ENCODE data around the gene FGF12.

The FGF12 gene

GRCh38 chr3:192307631-192308030 is 419.7 kb downstream of the FGF12 start:
- Histone ChIP-seq H3K4me3 (no peak overlapping the region), H3K9ac (no peak overlapping the region), H3K4me2 (peak overlapping the region in 3 of 11 experiments; percentile 38 to 68 (median 45); a peak in 4 of 22 replicates), H3K4me1 (peaks cover 0 to 10% (median 0%) of the 10 kb centered on the region in 10 experiments; a peak in 6 of 20 replicates), H4K20me1 (no peaks in the 10 kb centered on the region), H3K36me3 (no peaks in the 10 kb centered on the region), H3K27me3 (no peaks in the 10 kb centered on the region), H3K27ac (no peak overlapping the region), H3K9me3 (replicated peaks in 1 of 11) (no peaks in the 10 kb centered on the region)
- no peak for TF ChIP-seq Cebpa-rat (IDR thresholded peaks at IDR 0.05)

DNA sequence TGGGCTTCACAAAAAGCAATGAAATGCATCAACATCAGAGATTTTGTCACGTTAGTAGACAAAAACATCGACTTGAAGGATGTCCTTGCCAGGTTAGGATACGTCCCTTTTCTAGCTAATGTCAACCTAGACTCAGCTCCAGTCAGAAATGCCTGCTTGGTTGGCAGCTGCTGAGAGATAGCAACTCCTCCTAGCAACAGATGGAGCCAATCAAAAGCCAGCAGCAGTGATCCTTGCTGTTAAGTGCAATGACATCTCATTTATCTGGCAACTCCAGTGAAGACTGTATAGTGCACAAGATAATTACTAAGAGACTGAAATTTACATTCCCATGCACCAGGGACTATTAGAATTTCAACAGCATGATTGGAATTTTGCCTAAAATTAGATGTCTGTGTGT is 424.1 kb downstream of the FGF12 start:
- no peaks in the 10 kb centered on the region for H4K20me1 ChIP-seq
- TF ChIP-seq Cebpa-rat (IDR thresholded peaks at IDR 0.05), result no peak

GRCh38 chr3:192302721-192303120 is 424.6 kb downstream of the FGF12 start:
- H3K9me3 ChIP-seq (replicated peaks in 1 of 11), result no peaks in the 10 kb centered on the region
- peaks cover 0 to 7% (median 0%) of the 10 kb centered on the region in 10 experiments; a peak in 6 of 20 replicates for H3K4me1 ChIP-seq
- TF ChIP-seq Cebpa-rat (IDR thresholded peaks at IDR 0.05), result no peak
- H3K4me2 ChIP-seq, result no peak overlapping the region
- H4K20me1 ChIP-seq, result no peaks in the 10 kb centered on the region
- H3K4me3 ChIP-seq, result no peak overlapping the region
- no peak overlapping the region for H3K27ac ChIP-seq
- no peak overlapping the region for H3K9ac ChIP-seq
- no peaks in the 10 kb centered on the region for H3K36me3 ChIP-seq
- no peaks in the 10 kb centered on the region for H3K27me3 ChIP-seq

More for the DNA sequence above, 424.1 kb downstream of the FGF12 start:
- H3K4me2 ChIP-seq, result no peak overlapping the region
- no peaks in the 10 kb centered on the region for H3K27me3 ChIP-seq
- H3K4me3 ChIP-seq, result no peak overlapping the region
- no peaks in the 10 kb centered on the region for H3K36me3 ChIP-seq
- no peaks in the 10 kb centered on the region for H3K9me3 ChIP-seq (replicated peaks in 1 of 11)
- H3K9ac ChIP-seq, result no peak overlapping the region
- H3K27ac ChIP-seq, result no peak overlapping the region
- peaks cover 0 to 10% (median 0%) of the 10 kb centered on the region in 10 experiments; a peak in 6 of 20 replicates for H3K4me1 ChIP-seq

DNA sequence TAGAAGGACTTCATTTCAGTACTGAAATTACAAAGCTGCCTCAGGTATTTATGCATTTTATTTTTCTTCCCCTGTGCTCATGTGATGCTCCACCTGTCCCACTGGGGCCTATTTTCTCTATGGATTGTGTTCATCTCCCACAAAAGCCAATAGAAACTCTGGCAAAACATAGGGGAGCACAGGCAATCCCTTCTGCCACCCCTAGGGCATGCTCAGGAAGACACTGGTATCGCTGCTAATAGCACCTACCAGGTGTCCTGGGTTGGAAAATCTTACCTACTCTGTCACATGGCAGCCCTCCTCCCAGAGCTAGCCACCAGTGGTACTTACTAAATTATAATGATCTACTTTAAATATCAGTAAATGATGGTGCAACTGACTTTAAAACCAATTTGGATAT is 427.4 kb downstream of the FGF12 start:
- Histone ChIP-seq H3K4me3 (no peak overlapping the region), H3K27ac (no peak overlapping the region), H3K9me3 (replicated peaks in 1 of 11) (no peaks in the 10 kb centered on the region), H3K4me1 (no peaks in the 10 kb centered on the region; a peak in 1 of 20 replicates), H3K4me2 (no peak overlapping the region), H3K9ac (no peak overlapping the region), H3K36me3 (no peaks in the 10 kb centered on the region), H3K27me3 (no peaks in the 10 kb centered on the region), H4K20me1 (no peaks in the 10 kb centered on the region)
- no peak for TF ChIP-seq Cebpa-rat (IDR thresholded peaks at IDR 0.05)

GRCh38 chr3:192296845-192297244 is 430.5 kb downstream of the FGF12 start:
- Histone ChIP-seq H3K27me3 (no peaks in the 10 kb centered on the region), H3K27ac (no peak overlapping the region), H4K20me1 (no peaks in the 10 kb centered on the region), H3K4me3 (no peak overlapping the region), H3K9ac (no peak overlapping the region), H3K4me1 (no peaks in the 10 kb centered on the region; a peak in 1 of 20 replicates), H3K9me3 (replicated peaks in 1 of 11) (no peaks in the 10 kb centered on the region), H3K4me2 (no peak overlapping the region), H3K36me3 (no peaks in the 10 kb centered on the region)
- TF ChIP-seq Cebpa-rat (IDR thresholded peaks at IDR 0.05), result no peak

GRCh38 chr3:192284443-192285072 is 442.8 kb downstream of the FGF12 start:
- H3K27me3 ChIP-seq, result no peaks in the 10 kb centered on the region

DNA sequence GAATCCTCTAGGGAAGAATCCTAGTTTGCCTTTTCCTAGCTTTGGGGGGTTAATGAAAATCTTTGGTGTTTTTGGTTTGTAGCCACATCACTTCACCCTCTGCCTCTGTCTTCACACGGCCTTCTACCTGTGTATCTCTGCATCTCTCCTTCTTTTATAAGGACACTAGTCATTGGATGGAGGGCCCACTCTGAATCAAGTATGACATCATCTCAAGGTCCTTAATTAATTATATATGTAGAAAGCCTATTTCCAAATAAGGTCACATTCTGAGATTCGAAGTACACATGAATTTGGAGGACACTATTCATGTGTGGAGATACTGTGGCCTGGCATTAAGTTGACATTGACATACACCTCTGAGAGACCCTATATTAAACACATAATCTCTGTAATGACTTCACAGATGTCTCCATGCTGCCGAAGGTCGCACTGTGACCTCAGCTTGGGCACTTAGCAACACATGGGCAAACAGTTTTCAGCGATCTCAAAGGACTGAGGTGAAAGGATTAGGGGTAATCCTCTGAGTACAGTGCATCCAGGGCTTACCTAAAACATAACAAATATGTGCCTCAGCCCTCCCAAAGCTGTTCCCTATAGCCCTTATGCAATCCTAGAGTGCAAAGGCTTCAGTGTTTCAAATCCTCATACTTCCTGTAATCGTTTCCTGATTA is 446.0 kb downstream of the FGF12 start:
- Histone ChIP-seq H3K9ac (no peak overlapping the region), H3K4me3 (no peak overlapping the region), H3K4me1 (peaks cover 0 to 10% (median 4%) of the 10 kb centered on the region in 10 experiments; a peak in 11 of 20 replicates), H3K9me3 (replicated peaks in 1 of 11) (no peaks in the 10 kb centered on the region), H4K20me1 (no peaks in the 10 kb centered on the region), H3K4me2 (0 out of 22 replicates have a peak overlapping the region, but pooled peaks of 2 of the 11 experiments have one; percentile 4 to 5), H3K36me3 (no peaks in the 10 kb centered on the region), H3K27me3 (no peaks in the 10 kb centered on the region), H3K27ac (no peak overlapping the region)
- TF ChIP-seq Cebpa-rat (IDR thresholded peaks at IDR 0.05), result no peak

More at GRCh38 chr3:192284443-192285072, 442.8 kb downstream of the FGF12 start:
- Histone ChIP-seq H3K4me1 (peaks cover 0 to 6% (median 3%) of the 10 kb centered on the region in 10 experiments; a peak in 11 of 20 replicates), H3K4me2 (no peak overlapping the region), H3K9ac (no peak overlapping the region), H3K27ac (no peak overlapping the region), H3K36me3 (no peaks in the 10 kb centered on the region), H4K20me1 (no peaks in the 10 kb centered on the region), H3K9me3 (replicated peaks in 1 of 11) (no peaks in the 10 kb centered on the region), H3K4me3 (no peak overlapping the region)
- no peak for TF ChIP-seq Cebpa-rat (IDR thresholded peaks at IDR 0.05)

- Histone ChIP-seq H3K36me3 (no peaks in the 10 kb centered on the region), H3K9ac (no peak overlapping the region), H3K27me3 (no peaks in the 10 kb centered on the region), H3K4me2 (peak overlapping the region in 5 of 11 experiments; percentile 8 to 39 (median 9); a peak in 6 of 22 replicates), H3K4me3 (no peak overlapping the region), H4K20me1 (no peaks in the 10 kb centered on the region), H3K27ac (no peak overlapping the region), H3K4me1 (peaks cover 0 to 10% (median 4%) of the 10 kb centered on the region in 10 experiments; a peak in 11 of 20 replicates), H3K9me3 (replicated peaks in 1 of 11) (no peaks in the 10 kb centered on the region)
- no peak for TF ChIP-seq Cebpa-rat (IDR thresholded peaks at IDR 0.05)
Measured at GRCh38 chr3:192279664-192280063, 447.7 kb downstream of the FGF12 start.

DNA sequence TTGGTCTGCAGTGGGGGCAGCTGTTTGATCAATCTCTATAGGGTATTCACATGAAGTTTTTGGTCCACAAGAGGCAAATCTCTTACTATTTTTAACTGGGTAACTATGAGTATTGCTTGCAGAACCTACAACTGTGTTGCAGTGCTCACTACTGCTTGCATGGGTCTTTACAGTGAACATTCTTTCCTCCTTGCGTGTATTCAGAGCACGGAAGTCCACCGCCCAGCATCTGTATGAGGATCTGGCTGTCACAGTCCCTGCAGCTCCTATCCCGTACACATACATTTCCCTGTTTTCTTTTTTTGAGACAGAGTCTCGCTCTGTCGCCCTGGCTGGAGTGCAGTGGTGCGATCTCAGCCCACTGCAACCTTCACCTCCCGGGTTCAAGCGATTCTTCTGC is 449.9 kb downstream of the FGF12 start:
- no peaks in the 10 kb centered on the region for H4K20me1 ChIP-seq
- no peaks in the 10 kb centered on the region for H3K36me3 ChIP-seq
- H3K9me3 ChIP-seq (replicated peaks in 1 of 11), result no peaks in the 10 kb centered on the region
- no peak overlapping the region for H3K9ac ChIP-seq
- TF ChIP-seq Cebpa-rat (IDR thresholded peaks at IDR 0.05), result no peak
- no peaks in the 10 kb centered on the region for H3K27me3 ChIP-seq
- no peak overlapping the region for H3K4me3 ChIP-seq
- H3K4me2 ChIP-seq, result no peak overlapping the region
- H3K4me1 ChIP-seq, result peaks cover 0 to 10% (median 4%) of the 10 kb centered on the region in 10 experiments; a peak in 11 of 20 replicates
- H3K27ac ChIP-seq, result no peak overlapping the region

Measured in BLaER1 treated with 17β-estradiol and CSF1 and Interleukin-3, amounts not matched to agents 10 nM and 100 nM (cell line).